ENCODE measurements around the gene NHERF1. TPM values are rescaled to one million over a fixed set of nuclear protein-coding genes. Genes with fewer than 3 reads are reported as not detected.

Gene NHERF1
- total and polyA plus RNA-seq, 4 donors = 13.8 to 79.1 (median 66.7) TPM

DNA sequence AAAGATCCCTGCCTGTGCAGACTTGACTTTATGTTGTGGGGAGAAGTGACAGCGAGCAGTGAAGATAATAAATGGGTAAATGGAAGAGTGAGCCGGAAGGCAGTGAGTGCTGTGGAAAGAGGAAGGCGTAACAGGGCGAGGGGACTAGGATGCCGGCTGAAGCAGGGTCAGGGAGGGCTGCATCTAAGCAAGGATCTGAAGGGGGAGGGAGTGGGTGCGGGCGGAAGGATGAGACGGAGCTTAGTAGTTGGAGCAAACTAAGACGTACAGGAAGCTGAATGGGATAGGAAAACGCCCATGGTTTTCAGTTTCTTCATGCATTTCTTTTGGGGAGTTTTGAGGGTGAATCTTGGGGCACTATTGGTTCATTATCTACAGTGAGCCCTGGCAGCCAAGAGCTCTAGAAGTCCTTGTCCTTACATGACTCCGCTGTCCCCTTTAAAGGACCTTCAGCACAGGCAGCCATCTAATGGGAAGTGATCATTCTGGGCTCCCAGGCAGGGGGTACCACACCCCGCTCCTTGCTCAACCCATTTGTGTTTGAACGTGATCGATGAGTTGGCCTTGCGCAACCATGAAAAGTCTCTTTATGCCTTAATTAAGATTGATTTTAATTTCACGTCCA is 38.1 kb downstream of the NHERF1 start:
- peaks cover 63% of the 10 kb centered on the region for H3K36me3 ChIP-seq (ENCODE audit: control insufficient read depth, insufficient read depth, low read length)

GRCh38 chr17:74790161-74791058 is 42.0 kb downstream of the NHERF1 start:
- Histone ChIP-seq H3K36me3 (ENCODE audit: control insufficient read depth, insufficient read depth, low read length) (peaks cover 74% of the 10 kb centered on the region), H3K27ac (ENCODE audit: low read depth, low read length) (no peak overlapping the region), H3K4me1 (ENCODE audit: control insufficient read depth, insufficient read depth, low read length) (peaks cover 5% of the 10 kb centered on the region), H3K27me3 (ENCODE audit: control insufficient read depth, insufficient read depth, low read length) (no peaks in the 10 kb centered on the region), H3K4me3 (ENCODE audit: low read depth, low read length) (no peak overlapping the region), H3K9me3 (ENCODE audit: control insufficient read depth, insufficient read depth, low read length) (no peaks in the 10 kb centered on the region)
- DNase-seq (ENCODE audit: low read depth in 4 of 6, low spot score in 6 of 6) = no peak
- 86% methylated on average over 16 of the region's 21 CpGs for WGBS (ENCODE audit: insufficient coverage)

More for the DNA sequence above, 38.1 kb downstream of the NHERF1 start:
- Histone ChIP-seq H3K4me1 (ENCODE audit: control insufficient read depth, insufficient read depth, low read length) (peaks cover 5% of the 10 kb centered on the region), H3K4me3 (ENCODE audit: low read depth, low read length) (no peak overlapping the region), H3K27ac (ENCODE audit: low read depth, low read length) (no peak overlapping the region), H3K27me3 (ENCODE audit: control insufficient read depth, insufficient read depth, low read length) (no peaks in the 10 kb centered on the region), H3K9me3 (ENCODE audit: control insufficient read depth, insufficient read depth, low read length) (no peaks in the 10 kb centered on the region)
- 82% methylated on average over 14 of the region's 16 CpGs for WGBS (ENCODE audit: insufficient coverage)
- no peak for DNase-seq (ENCODE audit: low read depth in 4 of 6, low spot score in 6 of 6)

GRCh38 chr17:74792586-74793105 is 44.2 kb downstream of the NHERF1 start:
- H3K27me3 ChIP-seq (ENCODE audit: control insufficient read depth, insufficient read depth, low read length) = no peaks in the 10 kb centered on the region
- H3K36me3 ChIP-seq (ENCODE audit: control insufficient read depth, insufficient read depth, low read length) = peaks cover 86% of the 10 kb centered on the region
- 97% methylated on average over 11 of the region's 12 CpGs for WGBS (ENCODE audit: insufficient coverage)
- peaks cover 9% of the 10 kb centered on the region for H3K4me1 ChIP-seq (ENCODE audit: control insufficient read depth, insufficient read depth, low read length)
- peak in 1 of 6 donors; percentile 45 for DNase-seq (ENCODE audit: low read depth in 4 of 6, low spot score in 6 of 6)
- H3K9me3 ChIP-seq (ENCODE audit: control insufficient read depth, insufficient read depth, low read length) = no peaks in the 10 kb centered on the region
- H3K4me3 ChIP-seq (ENCODE audit: low read depth, low read length) = no peak overlapping the region
- no peak overlapping the region for H3K27ac ChIP-seq (ENCODE audit: low read depth, low read length)

GRCh38 chr17:74795327-74796020 is 47.0 kb downstream of the NHERF1 start:
- 91% methylated on average over 18 of the region's 18 CpGs for WGBS (ENCODE audit: insufficient coverage)
- no peak overlapping the region for H3K4me3 ChIP-seq (ENCODE audit: low read depth, low read length)
- H3K27me3 ChIP-seq (ENCODE audit: control insufficient read depth, insufficient read depth, low read length) = no peaks in the 10 kb centered on the region
- DNase-seq (ENCODE audit: low read depth in 4 of 6, low spot score in 6 of 6) = no peak
- peaks cover 92% of the 10 kb centered on the region for H3K36me3 ChIP-seq (ENCODE audit: control insufficient read depth, insufficient read depth, low read length)
- H3K9me3 ChIP-seq (ENCODE audit: control insufficient read depth, insufficient read depth, low read length) = no peaks in the 10 kb centered on the region
- no peak overlapping the region for H3K27ac ChIP-seq (ENCODE audit: low read depth, low read length)
- H3K4me1 ChIP-seq (ENCODE audit: control insufficient read depth, insufficient read depth, low read length) = peaks cover 9% of the 10 kb centered on the region

- no peak for DNase-seq (ENCODE audit: low read depth in 4 of 6, low spot score in 6 of 6)
Observed at GRCh38 chr17:74796211-74796610, 47.8 kb downstream of the NHERF1 start.

DNA sequence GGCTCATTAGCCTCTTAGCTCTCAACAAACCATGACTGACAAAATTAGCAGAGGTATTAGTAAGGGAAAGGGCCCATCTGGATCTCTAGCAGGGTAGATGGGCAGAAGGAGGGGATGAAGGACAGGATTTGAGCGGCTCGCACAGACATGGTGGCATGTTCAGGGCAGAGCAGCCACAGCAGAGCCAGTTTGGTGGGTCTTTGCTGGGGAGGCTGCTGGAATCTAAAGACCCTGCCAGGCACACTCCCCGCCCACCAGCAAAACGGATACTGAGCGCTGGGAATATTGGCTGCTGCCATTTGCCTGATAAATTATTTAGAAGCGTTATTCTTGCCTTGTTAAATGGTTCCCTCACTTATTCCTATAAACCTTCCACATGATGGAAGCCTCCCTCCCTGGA is 48.4 kb downstream of the NHERF1 start:
- WGBS (ENCODE audit: insufficient coverage) = 83% methylated on average over 6 of the region's 6 CpGs
- peaks cover 4% of the 10 kb centered on the region for H3K4me1 ChIP-seq (ENCODE audit: control insufficient read depth, insufficient read depth, low read length)
- no peak for DNase-seq (ENCODE audit: low read depth in 4 of 6, low spot score in 6 of 6)
- no peaks in the 10 kb centered on the region for H3K27me3 ChIP-seq (ENCODE audit: control insufficient read depth, insufficient read depth, low read length)
- no peak overlapping the region for H3K27ac ChIP-seq (ENCODE audit: low read depth, low read length)
- H3K36me3 ChIP-seq (ENCODE audit: control insufficient read depth, insufficient read depth, low read length) = peaks cover 93% of the 10 kb centered on the region
- no peaks in the 10 kb centered on the region for H3K9me3 ChIP-seq (ENCODE audit: control insufficient read depth, insufficient read depth, low read length)
- no peak overlapping the region for H3K4me3 ChIP-seq (ENCODE audit: low read depth, low read length)

More at GRCh38 chr17:74796211-74796610, 47.8 kb downstream of the NHERF1 start:
- WGBS (ENCODE audit: insufficient coverage) = 78% methylated on average over 3 of the region's 4 CpGs
- Histone ChIP-seq H3K36me3 (ENCODE audit: control insufficient read depth, insufficient read depth, low read length) (peaks cover 92% of the 10 kb centered on the region), H3K4me1 (ENCODE audit: control insufficient read depth, insufficient read depth, low read length) (peaks cover 7% of the 10 kb centered on the region), H3K4me3 (ENCODE audit: low read depth, low read length) (no peak overlapping the region), H3K27ac (ENCODE audit: low read depth, low read length) (no peak overlapping the region), H3K9me3 (ENCODE audit: control insufficient read depth, insufficient read depth, low read length) (no peaks in the 10 kb centered on the region), H3K27me3 (ENCODE audit: control insufficient read depth, insufficient read depth, low read length) (no peaks in the 10 kb centered on the region)

GRCh38 chr17:74797824-74798223 is 49.4 kb downstream of the NHERF1 start:
- no peak for DNase-seq (ENCODE audit: low read depth in 4 of 6, low spot score in 6 of 6)
- H3K4me3 ChIP-seq (ENCODE audit: low read depth, low read length) = no peak overlapping the region
- H3K9me3 ChIP-seq (ENCODE audit: control insufficient read depth, insufficient read depth, low read length) = no peaks in the 10 kb centered on the region
- H3K4me1 ChIP-seq (ENCODE audit: control insufficient read depth, insufficient read depth, low read length) = peaks cover 4% of the 10 kb centered on the region
- H3K27me3 ChIP-seq (ENCODE audit: control insufficient read depth, insufficient read depth, low read length) = no peaks in the 10 kb centered on the region
- WGBS (ENCODE audit: insufficient coverage) = 83% methylated on average over 3 of the region's 4 CpGs
- H3K27ac ChIP-seq (ENCODE audit: low read depth, low read length) = no peak overlapping the region
- peaks cover 90% of the 10 kb centered on the region for H3K36me3 ChIP-seq (ENCODE audit: control insufficient read depth, insufficient read depth, low read length)

DNA sequence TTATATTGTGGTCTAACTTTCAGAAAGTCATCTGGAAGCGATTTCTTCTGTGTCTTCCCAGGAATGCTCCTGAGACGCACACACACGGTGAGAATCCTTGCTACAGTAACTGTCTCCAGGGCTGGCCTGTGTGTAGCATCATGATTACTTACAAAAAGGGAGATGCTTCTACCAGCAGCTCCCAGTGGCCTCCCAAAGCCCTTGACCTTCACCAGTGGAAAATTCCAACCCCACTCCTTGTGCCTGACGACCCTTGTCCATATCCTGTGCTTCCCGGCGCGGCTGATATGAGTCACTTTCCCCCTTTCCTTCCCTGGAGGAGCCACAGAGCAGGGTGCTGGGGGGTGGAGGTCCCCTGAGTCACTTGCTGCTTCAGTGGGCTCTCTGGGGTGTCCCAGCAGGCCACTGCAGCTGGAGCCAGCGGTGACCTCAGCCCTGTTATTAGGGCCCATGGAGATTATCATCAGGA is 49.8 kb downstream of the NHERF1 start:
- Histone ChIP-seq H3K9me3 (ENCODE audit: control insufficient read depth, insufficient read depth, low read length) (no peaks in the 10 kb centered on the region), H3K4me3 (ENCODE audit: low read depth, low read length) (no peak overlapping the region), H3K27ac (ENCODE audit: low read depth, low read length) (no peak overlapping the region), H3K27me3 (ENCODE audit: control insufficient read depth, insufficient read depth, low read length) (no peaks in the 10 kb centered on the region), H3K36me3 (ENCODE audit: control insufficient read depth, insufficient read depth, low read length) (peaks cover 89% of the 10 kb centered on the region), H3K4me1 (ENCODE audit: control insufficient read depth, insufficient read depth, low read length) (peaks cover 4% of the 10 kb centered on the region)
- no peak for DNase-seq (ENCODE audit: low read depth in 4 of 6, low spot score in 6 of 6)
- WGBS (ENCODE audit: insufficient coverage) = 100% methylated on average over 2 of the region's 8 CpGs

DNA sequence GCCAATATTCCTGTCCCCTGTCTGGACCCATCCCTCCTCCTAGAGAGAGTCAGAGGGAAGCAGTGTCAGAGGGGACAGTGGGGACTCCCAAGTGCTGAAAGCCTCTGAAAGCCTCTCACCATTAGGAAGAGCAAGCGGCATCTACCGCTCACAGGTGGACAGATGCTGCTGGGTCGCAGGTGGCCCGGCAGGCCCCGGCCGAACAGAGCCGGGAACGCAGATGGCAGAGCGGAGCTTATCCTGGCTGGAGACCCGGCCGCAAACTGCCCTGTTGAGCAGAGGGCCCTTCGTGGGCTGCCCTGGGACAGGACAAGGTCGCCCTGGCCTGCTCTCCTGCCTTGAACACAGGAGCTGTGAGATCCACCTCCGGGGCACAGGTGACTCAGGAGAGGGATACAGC is 50.7 kb downstream of the NHERF1 start:
- H3K4me3 ChIP-seq (ENCODE audit: low read depth, low read length) = no peak overlapping the region
- H3K36me3 ChIP-seq (ENCODE audit: control insufficient read depth, insufficient read depth, low read length) = peaks cover 86% of the 10 kb centered on the region
- no peaks in the 10 kb centered on the region for H3K27me3 ChIP-seq (ENCODE audit: control insufficient read depth, insufficient read depth, low read length)
- WGBS (ENCODE audit: insufficient coverage) = 96% methylated on average over 14 of the region's 14 CpGs
- H3K4me1 ChIP-seq (ENCODE audit: control insufficient read depth, insufficient read depth, low read length) = peaks cover 4% of the 10 kb centered on the region
- no peak for DNase-seq (ENCODE audit: low read depth in 4 of 6, low spot score in 6 of 6)
- no peaks in the 10 kb centered on the region for H3K9me3 ChIP-seq (ENCODE audit: control insufficient read depth, insufficient read depth, low read length)
- H3K27ac ChIP-seq (ENCODE audit: low read depth, low read length) = no peak overlapping the region

Measured in spinal cord (tissue), 10 donors.